ENCODE data around the gene LTBP1.

DNA sequence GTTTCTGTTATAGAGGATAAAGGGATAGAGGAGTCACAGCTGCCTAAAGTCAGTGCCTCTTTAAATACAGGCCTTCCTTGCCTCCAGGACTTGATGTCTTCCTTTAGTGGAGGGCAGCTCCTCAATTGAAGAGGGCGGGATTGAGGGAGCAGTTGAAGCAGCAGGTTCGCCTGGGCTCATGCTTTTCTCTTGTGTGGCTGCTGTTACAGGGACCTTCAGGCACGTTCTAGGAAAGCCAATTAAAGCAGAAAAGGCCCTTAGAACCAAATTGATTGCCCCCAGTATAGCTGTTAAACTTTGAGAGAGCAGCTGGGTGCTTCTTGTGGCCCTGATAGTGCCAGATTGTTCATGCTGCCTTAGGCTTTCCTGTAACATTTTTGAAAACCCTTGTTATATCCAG is 42.0 kb upstream of the LTBP1 start:
- no peak for TF ChIP-seq CTCF (IDR thresholded peaks at IDR 0.05)
- no peak for TF ChIP-seq MAZ (IDR thresholded peaks at IDR 0.05; ENCODE audit: borderline replicate concordance, low read depth, low read length)
- TF ChIP-seq, protein P1, sequence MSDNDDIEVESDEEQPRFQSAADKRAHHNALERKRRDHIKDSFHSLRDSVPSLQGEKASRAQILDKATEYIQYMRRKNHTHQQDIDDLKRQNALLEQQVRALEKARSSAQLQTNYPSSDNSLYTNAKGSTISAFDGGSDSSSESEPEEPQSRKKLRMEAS (IDR thresholded peaks at IDR 0.05): no peak
- TF ChIP-seq REST (IDR thresholded peaks at IDR 0.05): no peak
- TF ChIP-seq JUNB (IDR thresholded peaks at IDR 0.05): no peak
- TF ChIP-seq HDAC2 (IDR thresholded peaks at IDR 0.05): no peak
- TF ChIP-seq POLR2A (IDR thresholded peaks at IDR 0.05; ENCODE audit: low read length): no peak
- TF ChIP-seq EP300 (IDR thresholded peaks at IDR 0.05): no peak
- no peak for TF ChIP-seq KDM5A (IDR thresholded peaks at IDR 0.05)
- TF ChIP-seq KDM1A (IDR thresholded peaks at IDR 0.05; ENCODE audit: low read depth): no peak
- TF ChIP-seq, protein P2, sequence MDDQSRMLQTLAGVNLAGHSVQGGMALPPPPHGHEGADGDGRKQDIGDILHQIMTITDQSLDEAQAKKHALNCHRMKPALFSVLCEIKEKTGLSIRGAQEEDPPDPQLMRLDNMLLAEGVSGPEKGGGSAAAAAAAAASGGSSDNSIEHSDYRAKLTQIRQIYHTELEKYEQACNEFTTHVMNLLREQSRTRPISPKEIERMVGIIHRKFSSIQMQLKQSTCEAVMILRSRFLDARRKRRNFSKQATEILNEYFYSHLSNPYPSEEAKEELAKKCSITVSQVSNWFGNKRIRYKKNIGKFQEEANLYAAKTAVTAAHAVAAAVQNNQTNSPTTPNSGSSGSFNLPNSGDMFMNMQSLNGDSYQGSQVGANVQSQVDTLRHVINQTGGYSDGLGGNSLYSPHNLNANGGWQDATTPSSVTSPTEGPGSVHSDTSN (IDR thresholded peaks at IDR 0.05): no peak
- TF ChIP-seq RARB (CRISPR knock-in tag; IDR thresholded peaks at IDR 0.05): no peak
- TF ChIP-seq RCOR1 (IDR thresholded peaks at IDR 0.05; ENCODE audit: low read depth, low read length): no peak
- no peak for TF ChIP-seq POLR2AphosphoS2 (conservative IDR thresholded peaks at IDR 0.05; ENCODE audit: low read length)
